ENCODE results near the gene SPR.

- TF ChIP-seq CTCF (IDR thresholded peaks at IDR 0.05) (no peak), EZH2 (IDR thresholded peaks at IDR 0.05; ENCODE audit: borderline replicate concordance, insufficient read depth, low read depth, low read length, poor library complexity, severe bottlenecking) (no peak)
Measured at GRCh38 chr2:72895759-72896281, 8.6 kb downstream of the SPR start.

Data from B cell (primary cell).